Stimulated activated naive CD4-positive, alpha-beta T cell (primary cell): Measurements from ENCODE around the gene STK32B.
"Not testable (repeated sequence)": the region's sequence is repeated elsewhere in the genome, so short reads cannot be mapped to it uniquely, and the experiment has no call there.

Experiments
- DNase-seq, 6 experiments: peaks; one replicate each; lab custom pipeline; 2025; lab: John Stamatoyannopoulos, UW

STK32B gene

DNA sequence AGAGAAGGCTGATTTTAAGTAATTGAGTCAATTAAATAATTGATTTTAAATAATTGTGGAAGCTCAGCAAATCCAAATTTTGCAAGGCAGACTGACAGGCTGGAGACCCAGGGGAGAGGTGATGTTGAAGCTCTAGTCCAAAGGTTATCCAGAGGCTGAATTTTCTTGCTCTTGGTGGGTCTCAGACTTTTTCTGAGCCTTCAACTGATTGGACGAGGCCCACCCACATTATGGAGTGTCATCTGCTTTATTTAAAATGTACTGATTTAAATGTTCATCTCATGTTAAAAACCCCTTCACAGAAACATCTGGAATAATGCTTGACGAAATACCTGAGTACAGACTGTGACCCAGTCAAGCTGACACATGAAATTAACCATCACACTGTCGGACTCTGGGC is 20.4 kb upstream of the STK32B start:
- DNase-seq, result no peak

- no peak for DNase-seq
Observed at GRCh38 chr4:5032813-5033212, 18.5 kb upstream of the STK32B start.

- no peak for DNase-seq
Observed at GRCh38 chr4:5033281-5033841, 17.9 kb upstream of the STK32B start.

- DNase-seq, result no peak
Observed at GRCh38 chr4:5034206-5034605, 17.1 kb upstream of the STK32B start.

GRCh38 chr4:5036239-5036638 is 15.0 kb upstream of the STK32B start:
- no peak for DNase-seq

DNA sequence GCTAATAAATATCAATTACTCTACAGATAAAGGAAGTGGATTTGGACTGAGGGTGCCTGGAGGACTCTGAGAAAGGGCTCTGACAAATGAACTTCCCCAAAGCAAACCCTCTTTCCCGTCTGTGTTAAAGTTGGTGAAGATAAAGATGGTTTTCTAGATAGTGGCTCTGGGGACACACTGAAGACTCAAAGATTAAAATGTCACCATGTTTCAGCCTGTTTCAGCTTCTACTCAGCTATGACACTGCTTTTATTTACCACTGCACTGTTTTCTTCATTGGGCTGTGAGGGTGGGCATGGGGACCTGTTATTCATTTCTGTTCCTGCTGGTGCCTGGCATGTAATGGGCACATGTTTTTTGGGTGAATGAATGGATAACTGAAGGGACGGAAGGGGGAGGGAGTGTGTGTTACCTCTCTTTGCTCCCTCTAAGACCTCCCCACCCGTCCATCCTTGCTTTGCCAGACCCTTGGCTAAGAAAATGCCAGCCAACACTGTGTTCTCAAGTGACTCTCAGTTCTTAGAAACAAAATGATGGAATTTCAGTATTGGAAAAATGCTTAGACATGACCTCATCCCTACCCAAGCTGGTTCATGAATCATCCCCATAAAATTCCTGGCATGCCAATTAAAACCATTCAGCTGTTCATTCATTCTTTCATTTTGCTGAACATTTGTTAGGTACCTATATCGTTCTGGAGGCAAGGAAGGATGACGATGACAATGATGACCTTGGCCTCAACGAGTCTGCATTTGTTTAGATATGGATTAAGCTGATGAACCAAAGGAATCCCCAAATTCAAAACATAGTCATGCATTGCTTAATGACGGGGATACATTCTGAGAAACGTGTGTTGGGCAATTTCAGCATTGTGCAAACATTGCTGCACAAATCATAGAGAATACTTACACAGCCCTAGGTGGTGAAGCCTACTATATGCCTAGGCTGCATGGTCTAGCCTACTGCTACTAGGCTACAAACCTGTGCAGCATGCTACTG is 13.4 kb upstream of the STK32B start:
- DNase-seq, result no peak

- DNase-seq, result no peak
Observed at GRCh38 chr4:5039800-5040199, 11.5 kb upstream of the STK32B start.

DNA sequence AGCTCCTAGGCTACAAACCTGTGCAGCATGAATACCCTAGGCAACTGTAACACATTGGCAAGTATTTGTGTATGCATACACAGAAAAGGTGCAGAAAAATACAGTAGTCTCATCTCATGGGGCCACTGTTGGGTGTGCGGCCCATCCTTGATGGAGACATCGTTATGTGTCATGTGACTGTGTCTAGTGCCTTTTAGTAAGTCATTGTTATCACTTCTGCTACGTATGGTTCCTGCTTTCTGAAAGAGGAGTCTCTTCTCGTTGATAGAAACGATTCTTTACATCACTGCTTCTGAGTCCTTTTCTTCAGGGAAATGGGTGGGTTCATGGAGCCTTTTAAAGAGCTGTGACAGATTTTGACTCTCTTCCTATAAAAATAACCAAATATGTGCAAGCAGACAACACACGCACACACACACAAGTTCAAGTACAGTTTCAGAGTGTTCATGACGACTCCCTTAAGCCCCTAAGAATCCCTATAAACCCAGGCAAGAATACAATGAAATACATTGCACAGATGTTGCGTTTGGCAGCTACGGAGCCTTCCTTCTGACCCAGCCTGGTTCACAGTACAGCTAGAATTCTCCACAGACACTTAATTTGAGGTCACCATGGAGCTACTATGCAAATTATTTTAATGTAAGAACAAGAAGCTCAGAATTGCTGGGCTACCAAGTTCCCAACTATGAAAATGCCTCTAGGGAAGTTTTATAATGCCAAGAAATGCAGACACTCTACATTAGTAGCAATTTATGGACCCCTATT is 10.2 kb upstream of the STK32B start:
- no peak for DNase-seq

- no peak for DNase-seq
Observed at GRCh38 chr4:5041699-5042098, 9.6 kb upstream of the STK32B start.

DNA sequence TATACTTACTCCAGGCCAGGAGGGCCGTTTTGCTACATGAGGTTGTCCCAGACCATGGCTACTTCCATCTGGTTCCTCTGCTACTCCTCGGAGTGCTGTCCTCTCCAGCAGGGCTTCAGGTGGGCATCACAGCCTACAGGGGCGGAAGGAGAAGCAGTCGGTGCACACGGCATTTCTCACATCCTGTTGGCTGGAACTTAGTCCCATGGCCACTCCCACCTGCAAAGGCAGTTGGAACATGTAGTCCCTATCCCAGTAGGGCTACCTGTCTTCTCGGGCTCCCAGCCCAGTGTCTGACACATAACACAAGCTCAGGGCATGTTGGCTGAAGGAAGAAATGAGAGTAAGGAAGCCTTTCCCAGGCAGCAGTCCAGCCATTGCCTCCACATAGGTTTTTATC is 7.7 kb upstream of the STK32B start:
- DNase-seq, result no peak

GRCh38 chr4:5044341-5044740 is 6.9 kb upstream of the STK32B start:
- DNase-seq, result no peak

GRCh38 chr4:5045097-5045496 is 6.2 kb upstream of the STK32B start:
- DNase-seq, result no peak

- DNase-seq, result no peak
Observed at GRCh38 chr4:5048721-5049120, 2.6 kb upstream of the STK32B start.

GRCh38 chr4:5050520-5051277 is 581 bp upstream of the STK32B start:
- peak in 1 of 6 experiments; percentile 18 for DNase-seq

GRCh38 chr4:5052204-5052702 is 973 bp downstream of the STK32B start:
- no peak for DNase-seq

DNA sequence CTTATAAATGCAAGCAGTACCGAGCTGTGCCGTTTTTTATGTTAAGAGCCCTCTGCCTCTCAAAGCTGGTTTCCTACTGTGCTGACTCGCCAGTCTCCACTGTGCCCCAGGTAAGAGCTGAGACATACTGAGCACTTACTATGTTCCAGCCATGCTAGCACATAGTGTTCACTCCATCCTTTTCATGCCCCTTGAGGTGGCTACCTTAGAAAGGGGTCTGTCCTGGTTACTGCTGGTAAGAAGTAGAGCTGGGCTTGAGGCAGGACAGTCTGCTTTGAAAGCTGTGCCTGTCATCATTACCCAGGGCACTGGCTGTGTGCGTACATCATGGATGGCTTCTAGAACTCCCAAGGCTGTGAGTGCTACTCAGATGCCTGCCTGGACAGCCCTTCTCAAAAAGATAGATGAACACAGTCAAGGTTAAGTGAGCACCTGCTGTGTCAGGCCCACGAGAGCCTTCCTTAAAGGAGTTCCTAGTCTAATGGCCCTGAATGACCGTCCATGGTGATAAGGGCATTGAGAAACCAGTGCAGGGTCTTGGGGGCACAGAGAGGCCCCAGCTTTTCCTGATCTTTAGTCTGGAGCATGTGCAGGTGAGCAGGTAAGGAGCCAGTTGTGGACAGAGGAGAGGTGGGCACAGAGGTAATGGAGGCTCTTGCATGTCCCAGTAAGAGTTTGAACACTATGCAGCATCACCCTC is 1.6 kb downstream of the STK32B start:
- no peak for DNase-seq

- no peak for DNase-seq
Observed at GRCh38 chr4:5054532-5054931, 3.3 kb downstream of the STK32B start.

DNA sequence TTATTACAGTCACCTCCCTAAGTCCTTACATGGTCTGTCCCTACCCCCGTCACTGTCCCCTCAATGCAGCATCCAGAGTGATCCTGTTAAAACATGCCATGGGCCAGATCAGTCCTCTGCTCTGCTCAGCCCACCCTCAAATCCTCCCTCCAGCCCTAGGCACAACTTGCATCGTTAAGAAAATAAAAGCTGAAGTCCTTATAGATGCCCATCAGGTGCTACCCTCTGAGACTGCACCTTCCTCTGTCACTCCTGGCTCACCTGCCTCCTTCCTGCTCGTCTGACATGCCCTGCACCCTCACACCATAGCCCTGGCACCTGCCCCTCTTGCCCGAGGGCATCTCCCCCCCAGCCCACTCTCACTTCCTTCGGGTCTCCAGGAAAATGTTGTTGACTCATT is 4.1 kb downstream of the STK32B start:
- DNase-seq, result no peak

DNA sequence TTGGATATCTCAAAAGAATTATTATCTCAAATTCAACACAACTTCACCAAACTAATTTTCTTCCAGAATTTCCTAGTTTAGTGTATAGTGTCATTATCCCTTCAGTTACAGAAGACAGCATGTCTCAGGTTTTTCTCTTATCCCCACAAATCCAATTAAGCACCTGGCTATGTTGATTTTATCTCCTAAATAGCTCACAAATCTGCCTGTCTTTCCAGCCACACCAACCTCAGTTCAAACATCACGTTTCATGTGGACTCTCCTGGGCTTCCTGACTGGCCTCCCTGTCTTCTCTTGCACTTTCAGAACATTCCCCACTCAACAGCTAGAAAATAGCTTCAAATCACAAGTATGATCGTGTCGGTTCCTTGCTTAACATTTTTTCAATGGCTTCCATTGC is 14.8 kb downstream of the STK32B start:
- no peak for DNase-seq

DNA sequence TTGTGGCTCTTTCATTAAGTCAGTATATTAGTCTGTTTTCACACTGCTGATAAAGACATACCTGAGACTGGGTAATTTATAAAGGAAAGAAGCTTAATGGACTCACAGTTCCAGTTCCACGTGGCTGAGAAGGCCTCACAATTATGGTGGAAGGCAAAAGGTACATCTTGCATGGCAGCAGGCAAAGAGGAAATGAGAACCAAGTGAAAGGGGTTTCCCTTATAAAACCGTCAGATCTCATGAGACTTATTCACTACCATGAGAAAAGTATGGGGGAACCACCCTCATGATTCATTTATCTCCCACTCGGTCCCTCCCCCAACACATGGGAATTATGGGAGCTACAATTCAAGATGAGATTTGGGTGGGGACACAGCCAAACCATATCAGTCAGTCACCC is 15.7 kb downstream of the STK32B start:
- DNase-seq, result not testable (repeated sequence)

- no peak for DNase-seq
Observed at GRCh38 chr4:5067908-5068307, 16.6 kb downstream of the STK32B start.
